Thyroid gland (tissue), 4 donors: ENCODE measurements around the gene BOLA2B. TPM values are rescaled to one million over a fixed set of nuclear protein-coding genes. Genes with fewer than 3 reads are reported as not detected.

Experiments
- DNase-seq, 2 donors: peaks; one replicate each; pipeline ENCODE4 v3.0.0-alpha.2; 2019
- H3K27ac ChIP-seq, 3 donors: fragments of 200-600 bp; sonication (generic); 1 replicate in 2 of 3; 2 replicates in 1 of 3; pipeline ENCODE4 v1.5.1; 2016 to 2019; ENCODE audit warnings: mild to moderate bottlenecking in 1 of 3, moderate library complexity in 1 of 3
- H3K27me3 ChIP-seq: fragments of 200-600 bp; sonication (generic); one replicate; pipeline ENCODE4 v1.5.1; 2019
- H3K36me3 ChIP-seq, 2 donors: fragments of 200-600 bp; sonication (generic); one replicate each; pipeline ENCODE4 v1.5.1; 2016 to 2019
- H3K4me1 ChIP-seq, 2 donors: fragments of 200-600 bp; sonication (generic); one replicate each; pipeline ENCODE4 v1.5.1; 2017 to 2019
- H3K4me3 ChIP-seq, 3 donors: fragments of 200-600 bp; sonication (generic); replicated peaks in 1 of 3; 1 replicate in 2 of 3; 2 replicates in 1 of 3; pipeline ENCODE4 v1.5.1; 2016; ENCODE audit warnings: mild to moderate bottlenecking in 1 of 3
- H3K9me3 ChIP-seq: fragments of 200-600 bp; sonication (generic); one replicate; pipeline ENCODE4 v1.5.1; 2017
- CTCF ChIP-seq, 6 experiments: fragments of 200-600 bp in 3 of 6; fragments of 450-650 bp in 3 of 6; sonication (generic) in 3 of 6; IDR thresholded peaks; one replicate each; pipeline ENCODE4 v1.5.1; 2016 to 2019; ENCODE audit warnings: antibody characterized with exemption in 6 of 6, mild to moderate bottlenecking in 2 of 6, inconsistent platforms in 1 of 6, moderate library complexity in 1 of 6
- POLR2A ChIP-seq, 2 donors: fragments of 450-650 bp; IDR thresholded peaks; one replicate each; pipeline ENCODE4 v1.6.1; 2017; ENCODE audit warnings: antibody characterized with exemption in 2 of 2, mild to moderate bottlenecking in 2 of 2, moderate library complexity in 1 of 2
- WGBS, 2 donors: methylation state at CpG; one replicate each; pipeline ENCODE4 v1.1.5; 2017; 5-methylcytosine and 5-hydroxymethylcytosine counted together
- intact Hi-C: fragments of 100-400 bp; cut with DNase I; formaldehyde crosslinking; loops from one replicate; pipeline ENCODE4 v1.15.1; 2023
- total RNA-seq, 4 donors: library from RNA; depleted of rRNA; stranded (reverse); fragments of >200 nt; gene quantifications; one replicate each; pipeline ENCODE4 v1.2.3, GENCODE V29; 2016

Gene BOLA2B
- total RNA-seq, 4 donors from 2014 or later = 2.1 to 150 (median 67.4) TPM

GRCh38 chr16:30166202-30166902 is 27.1 kb downstream of the BOLA2B start:
- 85 to 90% methylated on average over 11 of the region's 11 CpGs for WGBS, 2 donors
- TF ChIP-seq POLR2A (IDR thresholded peaks at IDR 0.05) = no peak
- TF ChIP-seq CTCF (IDR thresholded peaks at IDR 0.05) = no peak
- no peaks in the 10 kb centered on the region for H3K4me1 ChIP-seq
- no peaks in the 10 kb centered on the region for H3K36me3 ChIP-seq
- H3K9me3 ChIP-seq = no peaks in the 10 kb centered on the region
- DNase-seq = no peak
- no peak overlapping the region for H3K27ac ChIP-seq
- no peak overlapping the region for H3K4me3 ChIP-seq
- intact Hi-C loops = no loop called here
- no peaks in the 10 kb centered on the region for H3K27me3 ChIP-seq

- 86% methylated on average over 3 of the region's 3 CpGs for WGBS, 2 donors
- no peak for TF ChIP-seq CTCF (IDR thresholded peaks at IDR 0.05)
- intact Hi-C loops = no loop called here
- no peaks in the 10 kb centered on the region for H3K27me3 ChIP-seq
- DNase-seq = no peak
- H3K36me3 ChIP-seq = no peaks in the 10 kb centered on the region
- no peak overlapping the region for H3K27ac ChIP-seq
- no peak overlapping the region for H3K4me3 ChIP-seq
- H3K9me3 ChIP-seq = no peaks in the 10 kb centered on the region
- H3K4me1 ChIP-seq = no peaks in the 10 kb centered on the region
Measured at GRCh38 chr16:30163538-30163937, 29.9 kb downstream of the BOLA2B start.

- Histone ChIP-seq H3K36me3 (no peaks in the 10 kb centered on the region), H3K27me3 (no peaks in the 10 kb centered on the region), H3K4me3 (no peak overlapping the region), H3K4me1 (no peaks in the 10 kb centered on the region), H3K9me3 (no peaks in the 10 kb centered on the region), H3K27ac (peak overlapping the region in 1 of 3 donors; percentile 0)
- no peak for DNase-seq
- intact Hi-C loops = no loop called here
- 24 to 30% methylated on average over 1 of the region's 1 CpG for WGBS, 2 donors
- TF ChIP-seq CTCF (IDR thresholded peaks at IDR 0.05) = no peak
- TF ChIP-seq POLR2A (IDR thresholded peaks at IDR 0.05) = no peak
Measured at GRCh38 chr16:30157214-30157613, 36.3 kb downstream of the BOLA2B start.

GRCh38 chr16:30155188-30155587 is 38.3 kb downstream of the BOLA2B start:
- no peak for DNase-seq

More at GRCh38 chr16:30155188-30155587, 38.3 kb downstream of the BOLA2B start:
- no peaks in the 10 kb centered on the region for H3K27me3 ChIP-seq
- TF ChIP-seq POLR2A (IDR thresholded peaks at IDR 0.05) (no peak), CTCF (IDR thresholded peaks at IDR 0.05) (no peak)
- H3K36me3 ChIP-seq = no peaks in the 10 kb centered on the region
- no peaks in the 10 kb centered on the region for H3K4me1 ChIP-seq
- H3K4me3 ChIP-seq = no peak overlapping the region
- WGBS, 2 donors = 94 to 95% methylated on average over 5 of the region's 5 CpGs
- intact Hi-C loops = no loop called here
- H3K27ac ChIP-seq = no peak overlapping the region
- H3K9me3 ChIP-seq = no peaks in the 10 kb centered on the region
